Adrenal gland (tissue), 5 donors: Measurements from ENCODE around the gene CYTH3.

ENCODE experiments used
- CTCF ChIP-seq, 6 experiments: fragments of 450-650 bp in 4 of 6; fragments of 200-600 bp in 2 of 6; sonication (generic) in 1 of 6; IDR thresholded peaks; 1 replicate in 5 of 6; 2 replicates in 1 of 6; pipeline versions ENCODE4 v1.5.1 to v1.8.0; 2016 to 2021; ENCODE audit warnings: antibody characterized with exemption in 6 of 6, mild to moderate bottlenecking in 2 of 6, moderate library complexity in 1 of 6
- POLR2A ChIP-seq, 2 donors: fragments of 450-650 bp; IDR thresholded peaks; one replicate each; pipeline ENCODE4 v1.6.1; 2017; ENCODE audit warnings: antibody characterized with exemption in 2 of 2, mild to moderate bottlenecking in 2 of 2, moderate library complexity in 1 of 2
- donor health status: DM: no; HTN: no; CAD: no.

GRCh38 chr7:6288270-6288860, 15.9 kb upstream of the CYTH3 start:
- TF ChIP-seq CTCF (IDR thresholded peaks at IDR 0.05), result no peak
- TF ChIP-seq POLR2A (IDR thresholded peaks at IDR 0.05), result no peak
